Astrocyte of the cerebellum (primary cell): ENCODE measurements around the gene SMARCA5.

Experiments
- DNase-seq: peaks from one replicate; pipeline ENCODE4 v3.0.0-alpha.2; 2011; ENCODE audit warnings: low read depth
- H3K4me3 ChIP-seq: 2 replicates; pipeline ENCODE4 v1.5.1; 2011; ENCODE audit warnings: mild to moderate bottlenecking, low read depth, low read length, moderate library complexity
- CTCF ChIP-seq: IDR thresholded peaks from 2 replicates; pipeline ENCODE4 v1.5.1; 2012; ENCODE audit warnings: low read length, low read depth, moderate library complexity, mild to moderate bottlenecking; ENCODE audit errors: missing control alignments
- in situ Hi-C: cut with HindIII; loops from 2 replicates; pipeline ENCODE4 v1.10.0; 2017; ENCODE audit warnings: low sequenced_read_pairs

SMARCA5 gene

GRCh38 chr4:143486314-143486713, 27.2 kb upstream of the SMARCA5 start:
- TF ChIP-seq CTCF: no peak
- in situ Hi-C loops: loop anchor here (5.0 kb wide), 1 partner anchor 279 kb away; no protein-coding TSS in a partner anchor
- no peak overlapping the region for H3K4me3 ChIP-seq
- no peak for DNase-seq

- no peak for DNase-seq
- in situ Hi-C loops: loop anchor here (5.0 kb wide), 1 partner anchor 281 kb away; no protein-coding TSS in a partner anchor
- no peak for TF ChIP-seq CTCF
- no peak overlapping the region for H3K4me3 ChIP-seq
Observed at GRCh38 chr4:143488687-143489086, 24.8 kb upstream of the SMARCA5 start.

- in situ Hi-C loops: loop anchor here (5.0 kb wide), 1 partner anchor 282 kb away; no protein-coding TSS in a partner anchor
Observed at GRCh38 chr4:143489106-143489505, 24.4 kb upstream of the SMARCA5 start.

GRCh38 chr4:143498021-143498420, 15.5 kb upstream of the SMARCA5 start:
- no peak for TF ChIP-seq CTCF
- in situ Hi-C loops: no loop called here
- no peak overlapping the region for H3K4me3 ChIP-seq
- DNase-seq: no peak

More at GRCh38 chr4:143489106-143489505, 24.4 kb upstream of the SMARCA5 start:
- no peak for DNase-seq
- TF ChIP-seq CTCF: no peak
- no peak overlapping the region for H3K4me3 ChIP-seq

- H3K4me3 ChIP-seq: no peak overlapping the region
- in situ Hi-C loops: no loop called here
- DNase-seq: no peak
- TF ChIP-seq CTCF: no peak
Observed at GRCh38 chr4:143502231-143502630, 11.3 kb upstream of the SMARCA5 start.

- no peak for TF ChIP-seq CTCF
- H3K4me3 ChIP-seq: no peak overlapping the region
- DNase-seq: no peak
- in situ Hi-C loops: no loop called here
Observed at GRCh38 chr4:143506031-143506430, 7.5 kb upstream of the SMARCA5 start.

- H3K4me3 ChIP-seq: no peak overlapping the region
- TF ChIP-seq CTCF: no peak
- no peak for DNase-seq
- in situ Hi-C loops: no loop called here
Observed at GRCh38 chr4:143511906-143512305, 1.6 kb upstream of the SMARCA5 start.
